Smooth muscle cell (in vitro differentiated cells): ENCODE data around the gene SEMA3G. TPM values are rescaled to one million over a fixed set of nuclear protein-coding genes. Genes with fewer than 3 reads are reported as not detected.

Experiments used
- DNase-seq: peaks from one replicate; lab custom pipeline; 2025; ENCODE audit not compliant: unreplicated experiment; lab: John Stamatoyannopoulos, UW
- H2AFZ ChIP-seq: fragments of 200-600 bp; sonication (generic); 2 replicates; pipeline ENCODE4 v1.6.0; 2016; ENCODE audit warnings: antibody characterized with exemption, low read depth, mild to moderate bottlenecking
- H3F3A ChIP-seq: fragments of 200-600 bp; sonication (generic); 2 replicates; pipeline ENCODE4 v1.6.0; 2017; ENCODE audit warnings: antibody characterized with exemption, low read depth
- H3K27ac ChIP-seq: fragments of 200-600 bp; sonication (generic); 2 replicates; pipeline ENCODE4 v1.5.1; 2016; ENCODE audit warnings: low read depth, mild to moderate bottlenecking
- H3K27me3 ChIP-seq: fragments of 200-600 bp; sonication (generic); 2 replicates; pipeline ENCODE4 v1.6.1; 2016; ENCODE audit warnings: low read depth, mild to moderate bottlenecking
- H3K36me3 ChIP-seq: fragments of 200-600 bp; sonication (generic); 2 replicates; pipeline ENCODE4 v1.5.1; 2016; ENCODE audit warnings: low read depth
- H3K4me1 ChIP-seq: fragments of 200-600 bp; sonication (generic); 2 replicates; pipeline ENCODE4 v1.5.1; 2016; ENCODE audit warnings: low read depth
- H3K4me2 ChIP-seq: fragments of 200-600 bp; sonication (generic); 2 replicates; pipeline ENCODE4 v1.6.0; 2016; ENCODE audit warnings: mild to moderate bottlenecking
- H3K4me3 ChIP-seq: fragments of 200-600 bp; sonication (generic); 2 replicates; pipeline ENCODE4 v1.5.1; 2016; ENCODE audit warnings: mild to moderate bottlenecking
- H3K79me2 ChIP-seq: fragments of 200-600 bp; sonication (generic); 2 replicates; pipeline ENCODE4 v1.6.0; 2016; ENCODE audit warnings: low read depth, mild to moderate bottlenecking
- H3K9ac ChIP-seq: fragments of 200-600 bp; sonication (generic); 2 replicates; pipeline ENCODE4 v1.6.0; 2016; ENCODE audit warnings: low read depth
- H3K9me3 ChIP-seq: fragments of 200-600 bp; sonication (generic); replicated peaks from 2 replicates; pipeline ENCODE4 v1.5.1; 2016; ENCODE audit warnings: low read depth
- H4K20me1 ChIP-seq: fragments of 200-600 bp; sonication (generic); 2 replicates; pipeline ENCODE4 v1.6.0; 2016; ENCODE audit warnings: low read depth
- WGBS: methylation state at CpG from one replicate; pipeline ENCODE4 v1.1.7; 2016; ENCODE audit warnings: low lambda C conversion rate; 5-methylcytosine and 5-hydroxymethylcytosine counted together
- polyA plus RNA-seq: library from polyadenylated mRNA; unstranded; fragments of >200 nt; fragmentation: Nextera tagmentation; extraction: Ambion mirVana; gene quantifications from 2 replicates; pipeline ENCODE4 v1.2.1, GENCODE V29; 2016
- total RNA-seq: library from RNA; depleted of rRNA; stranded (reverse); fragments of >200 nt; gene quantifications from 2 replicates; pipeline ENCODE4 v1.2.3, GENCODE V29; 2014
- TF ChIP-seq, protein P1 (sequence below): fragments of 200-600 bp; sonication (generic); IDR thresholded peaks from 2 replicates; pipeline ENCODE4 v1.5.1; 2017; ENCODE audit warnings: borderline replicate concordance, mild to moderate bottlenecking, antibody characterized with exemption; ENCODE audit not compliant: insufficient read depth, poor library complexity, severe bottlenecking

The SEMA3G gene
- total and polyA plus RNA-seq, 2 experiments from 2014 or later = 0.09 TPM

DNA sequence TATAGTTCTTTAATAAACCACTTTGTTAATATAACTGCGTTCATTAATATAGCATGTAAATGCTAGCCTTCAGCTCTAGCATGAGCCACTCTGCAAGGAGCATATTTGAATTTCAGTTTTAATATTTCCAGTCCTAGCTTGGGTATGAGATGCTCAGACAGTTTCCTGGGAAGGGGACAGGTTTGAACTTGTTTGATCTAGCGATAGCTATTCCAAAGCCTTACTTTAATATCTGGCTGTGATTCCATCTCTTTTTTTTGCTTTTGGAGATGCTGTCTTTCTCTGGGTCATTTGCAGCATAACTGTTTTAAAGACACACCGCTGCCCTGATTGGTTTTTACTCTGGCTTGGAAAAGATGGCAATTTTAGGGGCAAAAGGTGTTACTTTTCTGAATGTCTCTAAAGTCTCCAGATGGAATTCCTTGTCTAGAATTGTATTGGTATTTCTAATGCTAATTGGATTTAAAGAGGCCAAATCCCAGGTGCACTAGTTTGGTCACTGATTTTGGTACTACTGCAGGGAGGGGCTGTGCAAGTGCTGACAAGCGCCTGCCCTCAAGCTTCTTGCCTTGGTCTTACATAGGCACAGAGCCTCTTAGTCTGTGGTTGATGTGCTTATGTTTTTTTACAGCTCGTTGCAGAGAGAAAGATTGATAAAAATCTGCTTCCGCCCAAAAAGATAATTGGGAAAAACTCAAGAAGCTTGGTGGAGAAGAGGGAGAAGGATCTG lies 13.3 kb upstream of the SEMA3G start:
- Histone ChIP-seq H3K4me2 (no peak overlapping the region), H3K9me3 (no peaks in the 10 kb centered on the region), H3K9ac (no peak overlapping the region), H3K27ac (no peak overlapping the region), H3F3A (no peaks in the 10 kb centered on the region), H3K4me3 (no peak overlapping the region), H3K27me3 (no peaks in the 10 kb centered on the region), H2AFZ (no peak overlapping the region), H4K20me1 (peaks cover 61% of the 10 kb centered on the region), H3K4me1 (peaks cover 16% of the 10 kb centered on the region), H3K79me2 (peaks cover 71% of the 10 kb centered on the region), H3K36me3 (peaks cover 4% of the 10 kb centered on the region)
- 77% methylated on average over 6 of the region's 6 CpGs for WGBS
- DNase-seq = no peak
- TF ChIP-seq, protein P1, sequence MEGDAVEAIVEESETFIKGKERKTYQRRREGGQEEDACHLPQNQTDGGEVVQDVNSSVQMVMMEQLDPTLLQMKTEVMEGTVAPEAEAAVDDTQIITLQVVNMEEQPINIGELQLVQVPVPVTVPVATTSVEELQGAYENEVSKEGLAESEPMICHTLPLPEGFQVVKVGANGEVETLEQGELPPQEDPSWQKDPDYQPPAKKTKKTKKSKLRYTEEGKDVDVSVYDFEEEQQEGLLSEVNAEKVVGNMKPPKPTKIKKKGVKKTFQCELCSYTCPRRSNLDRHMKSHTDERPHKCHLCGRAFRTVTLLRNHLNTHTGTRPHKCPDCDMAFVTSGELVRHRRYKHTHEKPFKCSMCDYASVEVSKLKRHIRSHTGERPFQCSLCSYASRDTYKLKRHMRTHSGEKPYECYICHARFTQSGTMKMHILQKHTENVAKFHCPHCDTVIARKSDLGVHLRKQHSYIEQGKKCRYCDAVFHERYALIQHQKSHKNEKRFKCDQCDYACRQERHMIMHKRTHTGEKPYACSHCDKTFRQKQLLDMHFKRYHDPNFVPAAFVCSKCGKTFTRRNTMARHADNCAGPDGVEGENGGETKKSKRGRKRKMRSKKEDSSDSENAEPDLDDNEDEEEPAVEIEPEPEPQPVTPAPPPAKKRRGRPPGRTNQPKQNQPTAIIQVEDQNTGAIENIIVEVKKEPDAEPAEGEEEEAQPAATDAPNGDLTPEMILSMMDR = no peak

DNA sequence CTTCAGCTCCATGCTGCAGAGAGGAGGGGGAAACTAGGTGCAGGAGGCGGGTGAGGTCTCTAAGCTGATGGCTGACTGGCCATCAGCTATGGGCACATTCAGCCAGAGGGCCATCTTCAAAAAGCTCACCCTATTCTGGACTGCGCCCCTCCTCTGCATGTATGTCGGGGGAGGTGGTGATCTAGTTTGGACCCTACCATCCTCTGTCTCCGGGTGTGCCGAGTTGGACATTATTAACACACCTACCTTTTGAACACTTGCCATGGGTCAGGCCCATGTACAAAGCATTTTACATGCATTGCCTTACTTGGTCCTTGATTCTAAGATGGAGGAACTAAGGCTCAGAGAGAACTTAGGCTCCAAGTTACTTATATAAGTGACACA lies 11.9 kb upstream of the SEMA3G start:
- Histone ChIP-seq H3K4me3 (peak overlapping the region; percentile 98), H3F3A (no peaks in the 10 kb centered on the region), H3K9ac (peak overlapping the region; percentile 90), H3K4me2 (peak overlapping the region; percentile 87), H3K27ac (no peak overlapping the region), H3K9me3 (no peaks in the 10 kb centered on the region), H3K4me1 (peaks cover 16% of the 10 kb centered on the region), H3K36me3 (no peaks in the 10 kb centered on the region), H3K79me2 (peaks cover 57% of the 10 kb centered on the region), H2AFZ (no peak overlapping the region), H3K27me3 (no peaks in the 10 kb centered on the region), H4K20me1 (peaks cover 47% of the 10 kb centered on the region)
- no peak for DNase-seq
- 95% methylated on average over 5 of the region's 5 CpGs for WGBS
- TF ChIP-seq, protein P1 = no peak

DNA sequence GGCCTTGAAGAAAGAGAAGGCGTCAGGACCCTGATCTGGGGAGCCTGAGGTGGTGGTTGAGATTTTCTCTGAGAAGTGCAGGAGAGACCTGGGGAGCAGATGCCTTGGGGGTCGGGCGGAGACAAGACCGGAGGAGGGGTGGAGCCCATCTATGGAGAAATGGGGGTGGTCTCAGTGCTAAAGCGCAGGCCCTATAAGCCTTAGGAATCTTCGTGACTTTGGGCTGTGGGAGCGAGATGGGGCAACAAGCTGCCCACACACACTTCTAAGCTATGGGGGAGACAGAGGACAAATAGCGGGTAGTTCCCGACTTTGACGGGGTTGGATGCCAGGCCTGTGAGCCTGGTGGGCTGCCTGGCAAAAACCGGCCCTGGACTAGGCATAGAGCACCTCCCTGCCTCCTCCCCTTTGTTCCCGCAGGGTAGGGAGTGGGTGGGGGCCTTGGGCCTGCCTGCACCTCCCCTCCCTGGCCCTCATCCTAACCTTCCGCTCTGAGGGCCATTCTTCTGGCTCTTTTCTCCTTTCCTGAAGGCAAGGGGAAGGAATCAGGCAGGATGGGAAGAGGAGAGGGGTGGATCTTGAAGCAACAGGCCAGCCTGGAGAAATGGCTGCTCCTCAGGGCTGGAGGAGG lies 11.4 kb upstream of the SEMA3G start:
- Histone ChIP-seq H2AFZ (peak overlapping the region; percentile 78), H3K27ac (no peak overlapping the region), H4K20me1 (peaks cover 41% of the 10 kb centered on the region), H3K27me3 (no peaks in the 10 kb centered on the region), H3K79me2 (peaks cover 55% of the 10 kb centered on the region), H3K36me3 (no peaks in the 10 kb centered on the region), H3K4me2 (peak overlapping the region; percentile 87), H3F3A (no peaks in the 10 kb centered on the region), H3K4me3 (peak overlapping the region; percentile 98), H3K4me1 (peaks cover 16% of the 10 kb centered on the region), H3K9ac (peak overlapping the region; percentile 90), H3K9me3 (no peaks in the 10 kb centered on the region)
- 3% methylated on average over 13 of the region's 13 CpGs for WGBS
- TF ChIP-seq, protein P1 = no peak
- no peak for DNase-seq
